ENCODE data around the gene SUPT3H. TPM values are rescaled to one million over a fixed set of nuclear protein-coding genes. Genes with fewer than 3 reads are reported as not detected.

The SUPT3H gene
- total and polyA plus RNA-seq, 2 donors from 2014 or later, result 10.1 to 12.5 TPM

DNA sequence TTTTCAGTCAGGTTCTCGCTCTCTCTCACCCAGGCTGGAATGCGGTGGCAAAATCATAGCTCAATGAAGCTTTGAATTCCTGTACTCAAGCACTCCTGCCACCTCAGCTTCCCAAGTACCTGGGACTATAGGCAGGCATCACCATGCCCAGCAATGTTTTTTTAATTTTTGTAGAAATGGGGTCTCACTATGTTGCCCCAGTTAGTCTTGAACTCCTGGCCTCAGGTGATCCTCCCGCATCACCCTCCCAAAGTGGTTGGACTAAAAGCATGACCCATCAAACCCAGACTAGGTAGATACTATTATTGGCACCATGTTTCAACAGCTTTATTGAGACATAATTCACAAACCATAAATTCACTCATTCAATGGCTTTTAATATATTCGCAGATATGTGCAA is 122.3 kb downstream of the SUPT3H start:
- no peak overlapping the region for H3K27ac ChIP-seq (ENCODE audit: low read depth in 2 of 2, low read length in 2 of 2)
- H3K9ac ChIP-seq (ENCODE audit: low read length in 3 of 3), result no peak overlapping the region
- FAIRE-seq (no peak), DNase-seq (no peak)
- H3K9me3 ChIP-seq (ENCODE audit: control insufficient read depth in 2 of 3, insufficient read depth in 1 of 3, low read length in 3 of 3), result no peaks in the 10 kb centered on the region
- intact Hi-C loops (cut with DNase I), result no loop called here
- no peaks in the 10 kb centered on the region for H3K27me3 ChIP-seq (ENCODE audit: control insufficient read depth, insufficient read depth, low read length)
- H3K4me3 ChIP-seq (ENCODE audit: low read length in 3 of 3), result no peak overlapping the region
- peaks cover 0 to 5% (median 0%) of the 10 kb centered on the region in 3 donors for H3K4me1 ChIP-seq (ENCODE audit: control insufficient read depth in 2 of 3, insufficient read depth in 2 of 3, low read depth in 1 of 3, low read length in 3 of 3)
- TF ChIP-seq, protein P1, sequence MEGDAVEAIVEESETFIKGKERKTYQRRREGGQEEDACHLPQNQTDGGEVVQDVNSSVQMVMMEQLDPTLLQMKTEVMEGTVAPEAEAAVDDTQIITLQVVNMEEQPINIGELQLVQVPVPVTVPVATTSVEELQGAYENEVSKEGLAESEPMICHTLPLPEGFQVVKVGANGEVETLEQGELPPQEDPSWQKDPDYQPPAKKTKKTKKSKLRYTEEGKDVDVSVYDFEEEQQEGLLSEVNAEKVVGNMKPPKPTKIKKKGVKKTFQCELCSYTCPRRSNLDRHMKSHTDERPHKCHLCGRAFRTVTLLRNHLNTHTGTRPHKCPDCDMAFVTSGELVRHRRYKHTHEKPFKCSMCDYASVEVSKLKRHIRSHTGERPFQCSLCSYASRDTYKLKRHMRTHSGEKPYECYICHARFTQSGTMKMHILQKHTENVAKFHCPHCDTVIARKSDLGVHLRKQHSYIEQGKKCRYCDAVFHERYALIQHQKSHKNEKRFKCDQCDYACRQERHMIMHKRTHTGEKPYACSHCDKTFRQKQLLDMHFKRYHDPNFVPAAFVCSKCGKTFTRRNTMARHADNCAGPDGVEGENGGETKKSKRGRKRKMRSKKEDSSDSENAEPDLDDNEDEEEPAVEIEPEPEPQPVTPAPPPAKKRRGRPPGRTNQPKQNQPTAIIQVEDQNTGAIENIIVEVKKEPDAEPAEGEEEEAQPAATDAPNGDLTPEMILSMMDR (IDR thresholded peaks at IDR 0.05; ENCODE audit: borderline replicate concordance, extremely low read depth, insufficient read depth), result no peak
- H3K36me3 ChIP-seq (ENCODE audit: control insufficient read depth in 2 of 3, insufficient read depth in 3 of 3, low read length in 3 of 3), result no peaks in the 10 kb centered on the region

DNA sequence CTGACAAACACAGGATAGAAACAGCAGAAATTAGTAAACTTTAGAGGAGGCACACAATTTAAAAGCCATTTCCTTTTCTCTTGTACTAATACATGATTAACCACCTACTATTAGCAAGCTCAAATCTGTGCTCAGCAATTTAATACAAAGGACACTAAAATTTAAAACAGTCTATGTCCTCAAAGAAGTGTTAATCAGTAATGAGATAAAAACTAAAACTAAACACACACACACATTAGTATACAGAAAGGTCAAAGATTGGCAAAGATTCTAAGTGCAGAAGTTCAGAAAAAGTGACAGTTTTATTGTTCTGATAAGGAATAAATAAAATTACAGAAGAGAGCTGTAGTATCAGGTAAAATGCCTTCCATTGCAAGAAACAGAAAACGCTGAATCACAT is 123.5 kb downstream of the SUPT3H start:
- H3K27me3 ChIP-seq (ENCODE audit: control insufficient read depth, insufficient read depth, low read length), result no peaks in the 10 kb centered on the region
- H3K27ac ChIP-seq (ENCODE audit: low read depth in 2 of 2, low read length in 2 of 2), result no peak overlapping the region
- no peak overlapping the region for H3K4me3 ChIP-seq (ENCODE audit: low read length in 3 of 3)
- H3K9me3 ChIP-seq (ENCODE audit: control insufficient read depth in 2 of 3, insufficient read depth in 1 of 3, low read length in 3 of 3), result no peaks in the 10 kb centered on the region
- no peak overlapping the region for H3K9ac ChIP-seq (ENCODE audit: low read length in 3 of 3)
- TF ChIP-seq, protein P1 (IDR thresholded peaks at IDR 0.05; ENCODE audit: borderline replicate concordance, extremely low read depth, insufficient read depth), result no peak
- FAIRE-seq (peak; percentile 66), DNase-seq (no peak)
- intact Hi-C loops (cut with DNase I), result no loop called here
- H3K4me1 ChIP-seq (ENCODE audit: control insufficient read depth in 2 of 3, insufficient read depth in 2 of 3, low read depth in 1 of 3, low read length in 3 of 3), result peaks cover 0 to 5% (median 0%) of the 10 kb centered on the region in 3 donors
- H3K36me3 ChIP-seq (ENCODE audit: control insufficient read depth in 2 of 3, insufficient read depth in 3 of 3, low read length in 3 of 3), result no peaks in the 10 kb centered on the region

DNA sequence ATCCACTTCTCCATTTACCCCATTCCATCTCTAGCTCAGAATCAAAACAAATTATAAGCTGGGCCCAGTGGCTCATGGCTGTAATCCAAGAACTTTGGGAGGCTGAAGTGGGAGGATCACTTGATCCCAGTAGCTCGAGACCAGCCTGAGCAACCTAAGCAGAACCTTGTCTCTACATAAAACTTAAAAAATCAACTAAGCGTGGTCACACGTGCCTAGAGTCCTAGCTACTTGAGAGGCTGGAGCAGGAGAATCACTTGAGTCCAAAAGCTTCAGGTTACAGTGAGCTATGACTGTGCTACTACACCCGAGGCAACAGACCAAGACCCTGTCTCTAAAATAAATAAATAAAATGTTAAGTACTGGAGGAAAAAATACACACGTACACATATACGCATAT is 124.3 kb downstream of the SUPT3H start:
- Histone ChIP-seq H3K4me1 (ENCODE audit: control insufficient read depth in 2 of 3, insufficient read depth in 2 of 3, low read depth in 1 of 3, low read length in 3 of 3) (peaks cover 0 to 5% (median 0%) of the 10 kb centered on the region in 3 donors), H3K4me3 (ENCODE audit: low read length in 3 of 3) (no peak overlapping the region), H3K36me3 (ENCODE audit: control insufficient read depth in 2 of 3, insufficient read depth in 3 of 3, low read length in 3 of 3) (no peaks in the 10 kb centered on the region), H3K27ac (ENCODE audit: low read depth in 2 of 2, low read length in 2 of 2) (no peak overlapping the region), H3K9ac (ENCODE audit: low read length in 3 of 3) (no peak overlapping the region), H3K27me3 (ENCODE audit: control insufficient read depth, insufficient read depth, low read length) (no peaks in the 10 kb centered on the region), H3K9me3 (ENCODE audit: control insufficient read depth in 2 of 3, insufficient read depth in 1 of 3, low read length in 3 of 3) (no peaks in the 10 kb centered on the region)
- peak in 3 of 5 donors; percentile 10 to 40 (median 26) for DNase-seq
- FAIRE-seq, result no peak
- intact Hi-C loops (cut with DNase I), result no loop called here
- TF ChIP-seq, protein P1 (IDR thresholded peaks at IDR 0.05; ENCODE audit: borderline replicate concordance, extremely low read depth, insufficient read depth), result no peak

DNA sequence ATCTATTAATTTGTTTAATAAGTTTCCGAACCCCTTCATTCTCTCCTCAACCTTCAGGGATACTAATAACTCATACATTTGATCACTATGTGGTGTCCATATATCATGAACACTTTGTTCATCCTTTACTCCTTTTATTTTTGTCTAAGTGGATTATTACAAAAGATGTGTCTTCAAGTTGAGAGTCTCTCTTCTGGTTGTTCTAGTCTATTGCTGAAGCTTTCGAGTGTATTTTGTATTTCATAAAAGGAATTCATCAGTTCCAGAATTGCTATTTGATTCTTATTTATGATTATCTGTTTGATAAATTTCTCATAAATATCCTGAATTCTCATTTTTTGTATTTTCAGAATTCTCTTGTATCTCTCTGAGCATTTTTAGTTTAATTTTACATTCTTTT is 146.1 kb downstream of the SUPT3H start:
- no peak for FAIRE-seq
- H3K4me1 ChIP-seq (ENCODE audit: control insufficient read depth in 2 of 3, insufficient read depth in 2 of 3, low read depth in 1 of 3, low read length in 3 of 3), result no peaks in the 10 kb centered on the region
- TF ChIP-seq, protein P1 (IDR thresholded peaks at IDR 0.05; ENCODE audit: borderline replicate concordance, extremely low read depth, insufficient read depth), result no peak
- no peak for DNase-seq
- no peak overlapping the region for H3K9ac ChIP-seq (ENCODE audit: low read length in 3 of 3)
- peaks cover 2 to 14% (median 3%) of the 10 kb centered on the region in 3 donors for H3K9me3 ChIP-seq (ENCODE audit: control insufficient read depth in 2 of 3, insufficient read depth in 1 of 3, low read length in 3 of 3)
- no peaks in the 10 kb centered on the region for H3K36me3 ChIP-seq (ENCODE audit: control insufficient read depth in 2 of 3, insufficient read depth in 3 of 3, low read length in 3 of 3)
- intact Hi-C loops (cut with DNase I), result no loop called here
- H3K27ac ChIP-seq (ENCODE audit: low read depth in 2 of 2, low read length in 2 of 2), result no peak overlapping the region
- H3K4me3 ChIP-seq (ENCODE audit: low read length in 3 of 3), result no peak overlapping the region
- no peaks in the 10 kb centered on the region for H3K27me3 ChIP-seq (ENCODE audit: control insufficient read depth, insufficient read depth, low read length)
